Stimulated activated memory B cell treated with anti-CD40 and anti-IgM and Interleukin-4, amounts not matched to agents 10 μg/mL and 1 μg/mL and 100 μg/mL, for 72 hours (primary cell): ENCODE results near the gene MBD5.

ENCODE experiments used
- ATAC-seq: fragments of 150-1000 bp; cut with Tn5 transposase; 2 replicates; pipeline ENCODE4 v1.10.0; 2021
- H3K27ac Mint-ChIP-seq: one replicate; pipeline ENCODE4 v1.8.0; 2022; ENCODE audit warnings: mild to moderate bottlenecking, mixed read lengths
- H3K27me3 Mint-ChIP-seq: one replicate; pipeline ENCODE4 v1.8.0; 2022; ENCODE audit warnings: mixed read lengths
- H3K36me3 Mint-ChIP-seq: one replicate; pipeline ENCODE4 v1.8.0; 2022; ENCODE audit warnings: mixed read lengths
- H3K4me1 Mint-ChIP-seq: one replicate; pipeline ENCODE4 v1.8.0; 2022; ENCODE audit warnings: mixed read lengths
- H3K4me3 Mint-ChIP-seq: one replicate; pipeline ENCODE4 v1.8.0; 2022; ENCODE audit warnings: mild to moderate bottlenecking, moderate library complexity, mixed read lengths
- H3K9me3 Mint-ChIP-seq: one replicate; pipeline ENCODE4 v1.8.0; 2022; ENCODE audit warnings: mixed read lengths

Gene MBD5

GRCh38 chr2:148201075-148202004, 180.4 kb downstream of the MBD5 start:
- Mint-ChIP-seq H3K27ac (no peak overlapping the region), H3K27me3 (no peaks in the 10 kb centered on the region), H3K4me1 (no peaks in the 10 kb centered on the region), H3K36me3 (peaks cover 24% of the 10 kb centered on the region), H3K4me3 (no peak overlapping the region), H3K9me3 (peaks cover 3% of the 10 kb centered on the region)
- no peak for ATAC-seq

DNA sequence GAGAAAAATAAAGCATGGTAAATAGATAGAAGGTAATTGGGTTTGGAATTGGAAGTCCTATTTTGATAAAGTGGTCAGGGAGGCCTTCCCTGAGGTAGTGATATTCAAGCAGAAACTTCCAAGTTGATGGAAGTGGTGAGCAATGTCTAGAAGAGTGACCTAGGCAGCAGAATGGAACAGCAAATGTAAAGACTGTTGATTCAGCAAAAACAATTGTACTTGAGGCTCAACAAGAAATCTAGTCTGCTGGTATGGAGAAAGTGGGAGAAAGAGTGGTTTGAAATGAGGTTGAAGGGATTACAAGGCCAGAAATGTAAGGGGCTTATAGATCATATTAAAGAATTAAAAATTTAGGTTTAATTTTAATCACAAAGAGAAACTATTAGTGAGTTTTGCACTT, 181.3 kb downstream of the MBD5 start:
- Mint-ChIP-seq H3K36me3 (peaks cover 24% of the 10 kb centered on the region), H3K4me1 (no peaks in the 10 kb centered on the region), H3K9me3 (peaks cover 3% of the 10 kb centered on the region), H3K4me3 (no peak overlapping the region), H3K27me3 (no peaks in the 10 kb centered on the region), H3K27ac (no peak overlapping the region)
- no peak for ATAC-seq

GRCh38 chr2:148207111-148207510, 186.2 kb downstream of the MBD5 start:
- peaks cover 14% of the 10 kb centered on the region for H3K36me3 Mint-ChIP-seq
- H3K9me3 Mint-ChIP-seq, result peaks cover 3% of the 10 kb centered on the region
- no peaks in the 10 kb centered on the region for H3K4me1 Mint-ChIP-seq
- no peak overlapping the region for H3K27ac Mint-ChIP-seq
- no peak overlapping the region for H3K4me3 Mint-ChIP-seq
- ATAC-seq, result no peak
- H3K27me3 Mint-ChIP-seq, result no peaks in the 10 kb centered on the region

GRCh38 chr2:148209603-148210002, 188.7 kb downstream of the MBD5 start:
- no peak for ATAC-seq
- no peaks in the 10 kb centered on the region for H3K9me3 Mint-ChIP-seq
- no peak overlapping the region for H3K4me3 Mint-ChIP-seq
- no peaks in the 10 kb centered on the region for H3K4me1 Mint-ChIP-seq
- H3K27me3 Mint-ChIP-seq, result no peaks in the 10 kb centered on the region
- H3K36me3 Mint-ChIP-seq, result peaks cover 6% of the 10 kb centered on the region
- no peak overlapping the region for H3K27ac Mint-ChIP-seq

- no peak overlapping the region for H3K4me3 Mint-ChIP-seq
- peaks cover 19% of the 10 kb centered on the region for H3K9me3 Mint-ChIP-seq
- no peak for ATAC-seq
- H3K27ac Mint-ChIP-seq, result no peak overlapping the region
- no peaks in the 10 kb centered on the region for H3K27me3 Mint-ChIP-seq
- peaks cover 30% of the 10 kb centered on the region for H3K36me3 Mint-ChIP-seq
- no peaks in the 10 kb centered on the region for H3K4me1 Mint-ChIP-seq
Observed at GRCh38 chr2:148218326-148219075, 197.6 kb downstream of the MBD5 start.

GRCh38 chr2:148221166-148221565, 200.3 kb downstream of the MBD5 start:
- peaks cover 22% of the 10 kb centered on the region for H3K9me3 Mint-ChIP-seq
- H3K36me3 Mint-ChIP-seq, result peaks cover 42% of the 10 kb centered on the region
- H3K4me1 Mint-ChIP-seq, result peaks cover 6% of the 10 kb centered on the region
- no peak for ATAC-seq
- no peak overlapping the region for H3K4me3 Mint-ChIP-seq
- no peak overlapping the region for H3K27ac Mint-ChIP-seq
- H3K27me3 Mint-ChIP-seq, result no peaks in the 10 kb centered on the region

GRCh38 chr2:148221926-148222325, 201.0 kb downstream of the MBD5 start:
- no peak for ATAC-seq
- no peak overlapping the region for H3K27ac Mint-ChIP-seq
- no peak overlapping the region for H3K4me3 Mint-ChIP-seq
- peaks cover 22% of the 10 kb centered on the region for H3K9me3 Mint-ChIP-seq
- no peaks in the 10 kb centered on the region for H3K27me3 Mint-ChIP-seq
- H3K4me1 Mint-ChIP-seq, result peaks cover 6% of the 10 kb centered on the region
- H3K36me3 Mint-ChIP-seq, result peaks cover 42% of the 10 kb centered on the region

- Mint-ChIP-seq H3K9me3 (peaks cover 12% of the 10 kb centered on the region), H3K27ac (no peak overlapping the region), H3K36me3 (peaks cover 75% of the 10 kb centered on the region), H3K4me3 (no peak overlapping the region), H3K4me1 (no peaks in the 10 kb centered on the region), H3K27me3 (no peaks in the 10 kb centered on the region)
- no peak for ATAC-seq
Observed at GRCh38 chr2:148231858-148232257, 211.0 kb downstream of the MBD5 start.

- no peak for ATAC-seq
- no peak overlapping the region for H3K4me3 Mint-ChIP-seq
- H3K4me1 Mint-ChIP-seq, result no peaks in the 10 kb centered on the region
- H3K9me3 Mint-ChIP-seq, result peaks cover 13% of the 10 kb centered on the region
- H3K27ac Mint-ChIP-seq, result no peak overlapping the region
- H3K27me3 Mint-ChIP-seq, result no peaks in the 10 kb centered on the region
- peaks cover 78% of the 10 kb centered on the region for H3K36me3 Mint-ChIP-seq
Observed at GRCh38 chr2:148234143-148234542, 213.3 kb downstream of the MBD5 start.

- peaks cover 73% of the 10 kb centered on the region for H3K36me3 Mint-ChIP-seq
- no peak overlapping the region for H3K4me3 Mint-ChIP-seq
- no peak overlapping the region for H3K27ac Mint-ChIP-seq
- no peaks in the 10 kb centered on the region for H3K4me1 Mint-ChIP-seq
- no peak for ATAC-seq
- peaks cover 10% of the 10 kb centered on the region for H3K9me3 Mint-ChIP-seq
- no peaks in the 10 kb centered on the region for H3K27me3 Mint-ChIP-seq
Observed at GRCh38 chr2:148237911-148238310, 217.0 kb downstream of the MBD5 start.

DNA sequence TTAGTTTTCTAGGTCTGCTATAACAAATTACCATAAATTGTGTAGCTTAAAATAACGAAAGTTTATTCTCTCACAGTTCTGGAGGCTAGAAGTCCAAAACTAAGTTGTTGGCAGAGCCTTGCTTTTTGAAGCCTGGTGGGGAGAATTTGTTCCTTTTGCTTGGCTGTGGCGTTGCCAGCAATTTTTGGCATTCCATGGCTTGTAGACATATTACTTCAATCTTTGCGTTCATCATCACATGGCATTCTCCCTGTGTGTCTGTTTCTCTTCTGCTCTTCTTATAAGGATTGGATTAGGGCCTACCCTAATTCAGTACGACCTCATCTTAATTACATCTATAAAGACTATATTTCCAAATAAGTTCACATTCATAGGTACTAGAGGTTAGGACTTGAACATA, 217.7 kb downstream of the MBD5 start:
- no peak overlapping the region for H3K27ac Mint-ChIP-seq
- H3K4me1 Mint-ChIP-seq, result no peaks in the 10 kb centered on the region
- no peak overlapping the region for H3K4me3 Mint-ChIP-seq
- H3K27me3 Mint-ChIP-seq, result no peaks in the 10 kb centered on the region
- H3K36me3 Mint-ChIP-seq, result peaks cover 70% of the 10 kb centered on the region
- peaks cover 10% of the 10 kb centered on the region for H3K9me3 Mint-ChIP-seq
- no peak for ATAC-seq

DNA sequence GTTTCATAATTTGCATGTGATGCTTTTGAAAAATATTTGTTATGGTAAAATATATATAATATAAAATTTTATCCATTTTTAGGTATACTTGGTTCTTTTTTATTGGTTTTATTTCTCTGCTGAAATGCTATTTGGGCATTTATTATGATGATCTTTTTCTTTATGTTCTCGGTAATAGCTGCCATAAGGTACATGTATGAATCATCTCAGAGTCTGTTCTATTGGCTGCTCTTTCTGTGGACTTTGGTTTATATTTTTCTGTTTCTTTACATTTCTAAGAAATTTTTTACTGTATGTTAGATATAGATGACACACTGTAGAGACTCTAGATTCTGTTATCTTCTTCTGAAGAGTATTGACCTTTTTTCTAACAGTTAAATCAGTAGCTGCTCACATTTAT, 219.9 kb downstream of the MBD5 start:
- no peak for ATAC-seq
- Mint-ChIP-seq H3K9me3 (peaks cover 10% of the 10 kb centered on the region), H3K4me3 (no peak overlapping the region), H3K4me1 (no peaks in the 10 kb centered on the region), H3K36me3 (peaks cover 60% of the 10 kb centered on the region), H3K27me3 (no peaks in the 10 kb centered on the region), H3K27ac (no peak overlapping the region)

GRCh38 chr2:148244593-148245292, 223.9 kb downstream of the MBD5 start:
- H3K36me3 Mint-ChIP-seq, result peaks cover 43% of the 10 kb centered on the region
- H3K9me3 Mint-ChIP-seq, result no peaks in the 10 kb centered on the region
- H3K4me1 Mint-ChIP-seq, result no peaks in the 10 kb centered on the region

GRCh38 chr2:148251993-148252392, 231.1 kb downstream of the MBD5 start:
- no peak for ATAC-seq

More at GRCh38 chr2:148244593-148245292, 223.9 kb downstream of the MBD5 start:
- no peak for ATAC-seq
- Mint-ChIP-seq H3K4me3 (no peak overlapping the region), H3K27me3 (no peaks in the 10 kb centered on the region), H3K27ac (no peak overlapping the region)

GRCh38 chr2:148252646-148253045, 231.8 kb downstream of the MBD5 start:
- no peak overlapping the region for H3K27ac Mint-ChIP-seq
- peaks cover 19% of the 10 kb centered on the region for H3K9me3 Mint-ChIP-seq
- H3K27me3 Mint-ChIP-seq, result no peaks in the 10 kb centered on the region
- peaks cover 68% of the 10 kb centered on the region for H3K36me3 Mint-ChIP-seq
- no peak for ATAC-seq
- H3K4me3 Mint-ChIP-seq, result no peak overlapping the region
- H3K4me1 Mint-ChIP-seq, result no peaks in the 10 kb centered on the region

More at GRCh38 chr2:148251993-148252392, 231.1 kb downstream of the MBD5 start:
- H3K36me3 Mint-ChIP-seq, result peaks cover 71% of the 10 kb centered on the region
- no peak overlapping the region for H3K27ac Mint-ChIP-seq
- H3K27me3 Mint-ChIP-seq, result no peaks in the 10 kb centered on the region
- peaks cover 19% of the 10 kb centered on the region for H3K9me3 Mint-ChIP-seq
- H3K4me3 Mint-ChIP-seq, result no peak overlapping the region
- no peaks in the 10 kb centered on the region for H3K4me1 Mint-ChIP-seq
